HepG2 (cell line): ENCODE results near the gene PCAT6. TPM values are rescaled to one million over a fixed set of nuclear protein-coding genes. Genes with fewer than 3 reads are reported as not detected.

Source experiments
- AGO2 ChIP-seq: fragments of 200-400 bp; formaldehyde crosslinking; optimal IDR thresholded peaks from 2 replicates; pipeline ENCODE3; 2017; ENCODE audit warnings: mild to moderate bottlenecking, low read depth, low read length, moderate library complexity
- ARHGAP35 ChIP-seq: sonication (generic); formaldehyde crosslinking; IDR thresholded peaks from 2 replicates; pipeline ENCODE4 v1.9.0; 2022; ENCODE audit warnings: mild to moderate bottlenecking, inconsistent platforms, moderate library complexity, missing genetic modification reagents, borderline replicate concordance
- DBP ChIP-seq: sonication (generic); formaldehyde crosslinking; IDR thresholded peaks from 2 replicates; pipeline ENCODE4 v1.4.0; 2020; ENCODE audit warnings: missing genetic modification reagents; ENCODE audit errors: not compliant biosample characterization
- GABPB1 ChIP-seq: IDR thresholded peaks from 2 replicates; pipeline ENCODE4 v1.6.1; 2016; ENCODE audit warnings: mild to moderate bottlenecking, missing genetic modification reagents, moderate library complexity, missing compliant biosample characterization
- HIC2 ChIP-seq: sonication (generic); formaldehyde crosslinking; IDR thresholded peaks from 2 replicates; pipeline ENCODE4 v1.9.0; 2022; ENCODE audit warnings: low read depth, missing genetic modification reagents
- KLF9 ChIP-seq: IDR thresholded peaks from 2 replicates; pipeline ENCODE4 v1.6.1; 2016; ENCODE audit warnings: low read depth
- MNT ChIP-seq: fragments of 450-650 bp; IDR thresholded peaks from 2 replicates; pipeline ENCODE4 v1.6.1; 2016
- NFIC ChIP-seq: IDR thresholded peaks from 2 replicates; pipeline ENCODE4 v1.6.1; 2012; ENCODE audit warnings: mild to moderate bottlenecking, low read length, inconsistent platforms
- PAF1 ChIP-seq: IDR thresholded peaks from 2 replicates; pipeline ENCODE4 v1.6.1; 2016; ENCODE audit warnings: missing genetic modification reagents, missing compliant biosample characterization
- PHB2 ChIP-seq: fragments of 450-650 bp; IDR thresholded peaks from 2 replicates; pipeline ENCODE4 v1.6.1; 2018; ENCODE audit not compliant: partially characterized antibody
- PRDM15 ChIP-seq: sonication (generic); formaldehyde crosslinking; IDR thresholded peaks from 2 replicates; pipeline ENCODE4 v1.4.0; 2020; ENCODE audit warnings: missing genetic modification reagents
- PTBP1 ChIP-seq: fragments of 200-400 bp; formaldehyde crosslinking; IDR thresholded peaks from 2 replicates; pipeline ENCODE4 v1.6.1; 2018; ENCODE audit warnings: low read length, low read depth; ENCODE audit not compliant: poor library complexity, severe bottlenecking
- SMYD3 ChIP-seq: sonication (generic); formaldehyde crosslinking; IDR thresholded peaks from 2 replicates; pipeline ENCODE4 v1.8.1; 2023; ENCODE audit warnings: mild to moderate bottlenecking, missing genetic modification reagents
- ZBTB39 ChIP-seq: sonication (generic); formaldehyde crosslinking; IDR thresholded peaks from 2 replicates; pipeline ENCODE4 v1.5.0; 2020; ENCODE audit warnings: missing genetic modification reagents
- ZNF362 ChIP-seq: sonication (generic); formaldehyde crosslinking; IDR thresholded peaks from 2 replicates; pipeline ENCODE4 v1.4.0; 2020; ENCODE audit warnings: missing genetic modification reagents, mild to moderate bottlenecking, borderline replicate concordance
- ZNF468 ChIP-seq: sonication (generic); formaldehyde crosslinking; IDR thresholded peaks from 2 replicates; pipeline ENCODE4 v1.8.0; 2022; ENCODE audit warnings: mild to moderate bottlenecking, moderate library complexity, missing genetic modification reagents
- polyA plus RNA-seq, 8 experiments: library from polyadenylated mRNA; depleted of rRNA in 3 of 8; stranded (reverse) in 7 of 8; unstranded in 1 of 8; fragments of >200 nt; fragmentation: Illumina TruSeq in 4 of 8; extraction: Trizol in 4 of 8; gene quantifications; 2 replicates each; pipeline versions ENCODE4 v1.2.1 to v1.2.3, GENCODE V29; 2011 to 2016; ENCODE audit warnings: low read depth in 4 of 8, missing spikeins in 1 of 8, mixed read lengths in 1 of 8; ENCODE audit not compliant: insufficient read depth in 1 of 8
- total RNA-seq, 5 experiments: library from RNA; depleted of rRNA; stranded (reverse); fragments of >200 nt; fragmentation: Illumina TruSeq; extraction: Trizol; gene quantifications; 2 replicates each; pipeline ENCODE4 v1.2.3, GENCODE V29; 2016; ENCODE audit warnings: low read depth in 1 of 5

The PCAT6 gene
- total and polyA plus RNA-seq, 2 of the 13 experiments (the other 11 are each of a cell fraction or from before 2014, with no cell fraction given), result 0.60 to 4.4 TPM

- TF ChIP-seq PAF1 (no peak), PHB2 (no peak), ZNF468 (CRISPR knock-in tag) (0 out of 2 replicates have a peak, but pooled peaks have one; percentile 31), DBP (CRISPR knock-in tag) (no peak), SMYD3 (CRISPR knock-in tag) (no peak), PTBP1 (no peak), AGO2 (peak; percentile 76), MNT (no peak), PRDM15 (CRISPR knock-in tag) (no peak), ARHGAP35 (peak; percentile 56; the same call in 1 of the 2 replicates), GABPB1 (peak; percentile 86), ZBTB39 (peak; percentile 54; the same call in 1 of the 2 replicates), NFIC (no peak), HIC2 (CRISPR knock-in tag) (0 out of 2 replicates have a peak, but pooled peaks have one; percentile 21), KLF9 (CRISPR knock-in tag) (no peak), ZNF362 (CRISPR knock-in tag) (no peak)
These were observed 2.6 kb upstream of the PCAT6 start, which contains the start of gene KDM5B (continued) for GRCh38 chr1:202807926-202808757.
